GM19025 (cell line): ENCODE data around the gene HYCC1.
"Not testable (repeated sequence)": the region's sequence is repeated elsewhere in the genome, so short reads cannot be mapped to it uniquely, and the experiment has no call there.

Experiments used
- ATAC-seq: cut with Tn5 transposase; IDR thresholded peaks from one replicate; pipeline ENCODE4 v1.9.1; 2021; ENCODE audit warnings: mild to moderate bottlenecking, low read depth, moderate library complexity; ENCODE audit not compliant: unreplicated experiment

The HYCC1 gene

GRCh38 chr7:22989643-22990587 is 24.0 kb downstream of the HYCC1 start:
- no peak for ATAC-seq

GRCh38 chr7:22985436-22985835 is 28.5 kb downstream of the HYCC1 start:
- ATAC-seq = no peak

GRCh38 chr7:22983257-22983855 is 30.6 kb downstream of the HYCC1 start:
- ATAC-seq = no peak

- no peak for ATAC-seq
These were observed 33.5 kb downstream of the HYCC1 start for GRCh38 chr7:22980422-22980821.

- ATAC-seq = no peak
These were observed 34.1 kb downstream of the HYCC1 start for GRCh38 chr7:22979861-22980260.

GRCh38 chr7:22979251-22979650 is 34.7 kb downstream of the HYCC1 start:
- ATAC-seq = no peak

- not testable (repeated sequence) for ATAC-seq
These were observed 39.3 kb downstream of the HYCC1 start for GRCh38 chr7:22974636-22975035.

- ATAC-seq = no peak
These were observed 41.7 kb downstream of the HYCC1 start for GRCh38 chr7:22972207-22972606.

- ATAC-seq = no peak
These were observed 44.9 kb downstream of the HYCC1 start for GRCh38 chr7:22969010-22969431.
